Measurements from ENCODE around the gene LTC4S.

- TF ChIP-seq CTCF (IDR thresholded peaks at IDR 0.05) = no peak
- no peak for TF ChIP-seq POLR2A (IDR thresholded peaks at IDR 0.05)
- no peak for TF ChIP-seq POLR2AphosphoS5 (IDR thresholded peaks at IDR 0.05)
These were observed 39.8 kb upstream of the LTC4S start for GRCh38 chr5:179753971-179754370.
